Thoracic aorta (tissue), 2 donors: Measurements from ENCODE around the gene DCXR. TPM values are rescaled to one million over a fixed set of nuclear protein-coding genes. Genes with fewer than 3 reads are reported as not detected.

Experiments used
- ATAC-seq: fragments of 150-250 bp; one replicate; pipeline ENCODE4 v1.8.0; 2017; ENCODE audit warnings: low read depth; ENCODE audit not compliant: insufficient number of reproducible peaks, low FRiP score
- DNase-seq: peaks from one replicate; pipeline ENCODE4 v3.0.0-alpha.2; 2020; ENCODE audit warnings: low spot score
- H3K27ac ChIP-seq, 2 donors: fragments of 200-600 bp; sonication (generic); 1 replicate in 1 of 2; 2 replicates in 1 of 2; pipeline ENCODE4 v1.5.1; 2016; ENCODE audit warnings: mild to moderate bottlenecking in 2 of 2, moderate library complexity in 2 of 2
- H3K27me3 ChIP-seq: fragments of 200-600 bp; sonication (generic); replicated peaks from 2 replicates; pipeline ENCODE4 v1.6.0; 2016; ENCODE audit warnings: mild to moderate bottlenecking; ENCODE audit not compliant: insufficient read depth
- H3K36me3 ChIP-seq: fragments of 200-600 bp; sonication (generic); one replicate; pipeline ENCODE4 v1.5.1; 2016
- H3K4me1 ChIP-seq, 2 donors: fragments of 200-600 bp; sonication (generic); 1 replicate in 1 of 2; 2 replicates in 1 of 2; pipeline versions ENCODE4 v1.5.1 to v1.6.0; 2016; ENCODE audit warnings: low read depth in 2 of 2, mild to moderate bottlenecking in 1 of 2; ENCODE audit not compliant: control insufficient read depth in 1 of 2
- H3K4me3 ChIP-seq: fragments of 200-600 bp; sonication (generic); 2 replicates; pipeline ENCODE4 v1.5.1; 2016; ENCODE audit warnings: mild to moderate bottlenecking
- H3K9me3 ChIP-seq: fragments of 200-600 bp; sonication (generic); 2 replicates; pipeline ENCODE4 v1.5.1; 2016
- total RNA-seq, 2 donors: library from RNA; depleted of rRNA; stranded (reverse); fragments of >200 nt; gene quantifications; one replicate each; pipeline versions ENCODE4 v1.1.0 to v1.2.3, GENCODE V29; 2016
- TF ChIP-seq, protein P1 (sequence below): fragments of 200-600 bp; sonication (generic); IDR thresholded peaks from one replicate; pipeline ENCODE4 v1.5.1; 2019; ENCODE audit warnings: antibody characterized with exemption

Gene DCXR
- total RNA-seq, 2 donors from 2014 or later, result 33.9 to 87.1 TPM

DNA sequence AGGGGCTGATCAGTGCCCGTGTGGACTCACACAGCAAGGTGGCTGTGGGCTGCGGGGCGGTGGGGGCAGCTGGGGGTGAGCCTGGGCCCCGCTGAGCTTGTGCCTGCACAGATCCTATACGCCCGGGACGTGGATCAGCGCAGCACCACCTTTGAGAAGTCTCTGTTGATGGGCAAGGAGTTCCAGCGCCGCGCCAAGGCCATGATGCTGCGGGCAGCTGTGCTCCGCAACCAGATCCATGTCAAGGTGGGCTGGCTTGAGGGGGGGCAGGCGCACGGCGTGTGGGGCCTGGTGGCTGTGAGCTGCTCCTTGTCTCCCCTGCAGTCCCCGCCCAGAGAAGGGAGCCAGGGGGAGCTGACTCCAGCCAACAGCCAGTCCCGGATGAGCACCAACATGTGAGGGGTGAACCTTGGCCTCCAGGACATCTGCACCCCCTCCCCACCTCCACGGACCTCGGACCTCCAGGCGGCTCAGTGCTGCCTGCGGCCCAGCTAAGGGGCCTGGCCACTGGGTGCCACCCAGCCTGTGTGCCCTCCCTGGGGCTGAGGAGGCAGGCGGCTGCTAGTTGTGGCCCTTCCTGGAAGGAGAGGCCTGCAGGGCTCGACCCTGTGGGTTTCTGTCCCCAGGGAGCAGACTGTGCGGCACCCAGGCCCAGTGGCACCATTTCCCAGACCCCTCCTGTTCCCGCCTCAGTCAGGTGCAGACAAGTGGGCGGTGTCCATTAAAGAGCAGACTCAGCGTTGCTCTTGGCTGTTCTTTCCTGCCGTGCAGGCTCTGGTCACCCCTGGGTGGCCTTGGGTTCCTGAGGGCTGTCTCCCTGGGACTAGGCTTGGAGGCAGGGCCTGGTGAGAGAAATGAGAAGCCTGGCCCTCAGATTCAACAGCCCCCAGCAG, 19.5 kb upstream of the DCXR start:
- H3K36me3 ChIP-seq, result peaks cover 54% of the 10 kb centered on the region
- TF ChIP-seq, protein P1, sequence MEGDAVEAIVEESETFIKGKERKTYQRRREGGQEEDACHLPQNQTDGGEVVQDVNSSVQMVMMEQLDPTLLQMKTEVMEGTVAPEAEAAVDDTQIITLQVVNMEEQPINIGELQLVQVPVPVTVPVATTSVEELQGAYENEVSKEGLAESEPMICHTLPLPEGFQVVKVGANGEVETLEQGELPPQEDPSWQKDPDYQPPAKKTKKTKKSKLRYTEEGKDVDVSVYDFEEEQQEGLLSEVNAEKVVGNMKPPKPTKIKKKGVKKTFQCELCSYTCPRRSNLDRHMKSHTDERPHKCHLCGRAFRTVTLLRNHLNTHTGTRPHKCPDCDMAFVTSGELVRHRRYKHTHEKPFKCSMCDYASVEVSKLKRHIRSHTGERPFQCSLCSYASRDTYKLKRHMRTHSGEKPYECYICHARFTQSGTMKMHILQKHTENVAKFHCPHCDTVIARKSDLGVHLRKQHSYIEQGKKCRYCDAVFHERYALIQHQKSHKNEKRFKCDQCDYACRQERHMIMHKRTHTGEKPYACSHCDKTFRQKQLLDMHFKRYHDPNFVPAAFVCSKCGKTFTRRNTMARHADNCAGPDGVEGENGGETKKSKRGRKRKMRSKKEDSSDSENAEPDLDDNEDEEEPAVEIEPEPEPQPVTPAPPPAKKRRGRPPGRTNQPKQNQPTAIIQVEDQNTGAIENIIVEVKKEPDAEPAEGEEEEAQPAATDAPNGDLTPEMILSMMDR, result no peak
- no peaks in the 10 kb centered on the region for H3K27me3 ChIP-seq
- H3K4me1 ChIP-seq, result peaks cover 9 to 19% of the 10 kb centered on the region in 2 donors
- DNase-seq (no peak), ATAC-seq (no peak)
- no peaks in the 10 kb centered on the region for H3K9me3 ChIP-seq
- H3K27ac ChIP-seq, result no peak overlapping the region
- no peak overlapping the region for H3K4me3 ChIP-seq

DNA sequence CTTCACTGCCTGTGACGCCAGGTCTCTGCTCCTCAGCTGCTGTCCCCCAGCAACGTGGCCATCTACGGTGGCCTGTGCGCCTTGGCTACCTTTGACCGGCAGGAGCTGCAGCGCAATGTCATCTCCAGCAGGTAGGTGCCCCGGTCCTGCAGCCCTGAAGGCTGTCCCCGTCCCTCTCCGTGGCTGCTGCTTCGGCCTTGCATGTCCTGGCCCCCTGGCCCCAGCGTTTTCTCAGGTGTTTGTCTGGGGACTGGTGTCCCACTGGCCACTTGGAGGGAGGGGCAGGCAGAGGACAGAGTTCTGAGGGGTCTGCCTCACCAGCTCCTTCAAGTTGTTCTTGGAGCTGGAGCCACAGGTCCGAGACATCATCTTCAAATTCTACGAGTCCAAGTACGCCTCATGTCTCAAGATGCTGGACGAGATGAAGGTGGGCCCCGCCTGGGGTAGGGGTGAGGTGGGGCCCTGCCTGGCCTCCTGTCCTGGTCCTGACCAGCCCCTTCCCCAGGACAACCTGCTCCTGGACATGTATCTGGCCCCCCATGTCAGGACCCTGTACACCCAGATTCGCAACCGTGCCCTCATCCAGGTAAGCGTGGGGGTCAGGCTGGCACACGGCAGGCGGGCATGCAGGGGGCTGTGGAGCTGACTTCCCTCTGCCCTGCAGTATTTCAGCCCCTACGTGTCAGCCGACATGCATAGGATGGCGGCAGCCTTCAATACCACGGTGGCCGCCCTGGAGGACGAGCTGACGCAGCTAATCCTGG, 18.6 kb upstream of the DCXR start:
- DNase-seq (no peak), ATAC-seq (no peak)
- Histone ChIP-seq H3K4me1 (peaks cover 9 to 19% of the 10 kb centered on the region in 2 donors), H3K27ac (no peak overlapping the region), H3K27me3 (no peaks in the 10 kb centered on the region), H3K9me3 (no peaks in the 10 kb centered on the region), H3K4me3 (no peak overlapping the region), H3K36me3 (peaks cover 50% of the 10 kb centered on the region)
- TF ChIP-seq, protein P1, result no peak

DNA sequence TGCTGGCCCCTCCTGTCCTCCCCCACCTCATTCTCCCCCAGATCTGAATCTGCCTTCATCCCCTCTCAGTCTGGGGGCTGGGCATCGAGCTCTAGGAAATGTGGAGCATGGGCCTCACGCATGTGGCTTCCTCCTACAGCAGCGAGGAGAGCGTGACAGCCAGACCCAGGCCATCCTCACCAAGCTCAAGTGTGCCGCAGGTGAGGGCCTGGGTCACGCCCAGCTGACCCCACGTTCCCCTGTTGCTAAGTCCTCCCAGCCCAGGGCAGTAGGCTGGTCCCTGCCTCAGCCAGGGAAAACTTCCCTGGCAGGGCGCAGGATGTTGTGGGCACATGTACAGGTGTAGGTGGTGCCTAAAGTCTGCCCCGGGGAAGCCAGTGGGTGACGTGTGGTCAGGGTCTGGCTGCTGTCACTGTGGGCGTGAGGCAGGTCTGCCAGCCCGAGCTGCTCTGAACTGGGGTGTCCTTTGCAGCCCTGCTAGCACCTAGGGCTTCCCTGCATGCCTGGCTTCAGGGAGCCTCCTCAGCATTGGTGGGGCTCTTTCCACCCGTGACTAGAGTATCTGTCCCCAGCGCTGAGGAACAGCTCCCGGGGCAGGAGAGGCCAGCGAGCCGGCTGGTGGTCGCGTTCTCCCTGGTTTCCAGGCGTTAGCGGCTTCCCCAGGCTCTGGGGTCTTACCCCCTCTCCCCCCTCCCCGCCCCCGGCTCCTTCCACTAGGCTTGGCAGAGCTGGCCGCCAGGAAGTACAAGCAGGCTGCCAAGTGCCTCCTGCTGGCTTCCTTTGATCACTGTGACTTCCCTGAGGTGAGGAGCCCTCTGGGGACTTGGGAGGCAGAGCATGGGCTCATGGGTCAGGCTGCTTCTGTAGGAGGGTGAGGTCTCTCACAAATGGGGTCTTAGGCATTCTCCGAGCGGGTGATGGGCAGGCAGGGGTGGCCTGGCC, 17.8 kb upstream of the DCXR start:
- no peak for ATAC-seq
- no peak for DNase-seq

DNA sequence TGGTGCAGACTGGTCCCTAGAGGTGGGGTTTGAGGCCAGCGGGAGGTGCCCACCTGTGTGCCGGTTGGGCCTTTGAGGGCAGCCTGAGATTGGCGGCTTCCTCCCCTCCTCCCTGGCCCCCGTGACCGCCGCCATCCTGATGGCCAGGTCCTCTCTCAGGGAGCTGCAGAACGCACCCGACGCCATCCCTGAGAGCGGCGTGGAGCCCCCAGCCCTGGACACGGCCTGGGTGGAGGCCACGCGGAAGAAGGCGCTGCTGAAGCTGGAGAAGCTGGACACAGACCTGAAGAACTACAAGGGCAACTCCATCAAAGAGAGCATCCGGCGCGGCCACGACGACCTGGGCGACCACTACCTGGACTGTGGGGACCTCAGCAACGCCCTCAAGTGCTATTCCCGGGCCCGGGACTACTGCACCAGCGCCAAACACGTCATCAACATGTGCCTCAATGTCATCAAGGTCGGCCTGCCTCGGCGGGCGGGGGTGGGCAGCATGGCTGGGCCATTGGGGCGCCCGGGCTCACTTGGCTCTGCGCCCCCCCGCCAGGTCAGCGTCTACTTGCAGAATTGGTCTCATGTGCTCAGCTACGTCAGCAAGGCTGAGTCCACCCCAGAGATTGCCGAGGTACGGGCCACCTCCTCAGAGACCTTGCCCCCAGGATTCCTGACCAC, 17.0 kb upstream of the DCXR start:
- H3K36me3 ChIP-seq, result peaks cover 39% of the 10 kb centered on the region

More for the DNA sequence above, 17.8 kb upstream of the DCXR start:
- Histone ChIP-seq H3K4me1 (peaks cover 9 to 28% of the 10 kb centered on the region in 2 donors), H3K36me3 (peaks cover 43% of the 10 kb centered on the region), H3K27me3 (no peaks in the 10 kb centered on the region), H3K27ac (no peak overlapping the region), H3K4me3 (no peak overlapping the region), H3K9me3 (no peaks in the 10 kb centered on the region)
- TF ChIP-seq, protein P1, result no peak

More for the DNA sequence above, 17.0 kb upstream of the DCXR start:
- DNase-seq (no peak), ATAC-seq (no peak)
- Histone ChIP-seq H3K4me1 (peaks cover 9 to 36% of the 10 kb centered on the region in 2 donors), H3K4me3 (no peak overlapping the region), H3K27me3 (no peaks in the 10 kb centered on the region), H3K9me3 (no peaks in the 10 kb centered on the region), H3K27ac (no peak overlapping the region)
- TF ChIP-seq, protein P1, result no peak
